ENCODE results near the gene INPP4A.

Gene INPP4A

GRCh38 chr2:98465456-98466226 is 21.0 kb downstream of the INPP4A start:
- H3K4me3 ChIP-seq (replicated peaks; ENCODE audit: low read depth, low read length), result no peak overlapping the region
- peak; percentile 55 for DNase-seq (ENCODE audit: extremely low read depth, low read depth)
- no peak for TF ChIP-seq CTCF (IDR thresholded peaks at IDR 0.05; ENCODE audit: low read depth, low read length, missing control alignments)

- no peak for TF ChIP-seq CTCF (IDR thresholded peaks at IDR 0.05; ENCODE audit: low read depth, low read length, missing control alignments)
- H3K4me3 ChIP-seq (replicated peaks; ENCODE audit: low read depth, low read length), result no peak overlapping the region
- no peak for DNase-seq (ENCODE audit: extremely low read depth, low read depth)
Measured at GRCh38 chr2:98467082-98467536, 22.5 kb downstream of the INPP4A start.

GRCh38 chr2:98467652-98468051 is 23.0 kb downstream of the INPP4A start:
- no peak for DNase-seq (ENCODE audit: extremely low read depth, low read depth)
- no peak overlapping the region for H3K4me3 ChIP-seq (replicated peaks; ENCODE audit: low read depth, low read length)
- no peak for TF ChIP-seq CTCF (IDR thresholded peaks at IDR 0.05; ENCODE audit: low read depth, low read length, missing control alignments)

- DNase-seq (ENCODE audit: extremely low read depth, low read depth), result no peak
- TF ChIP-seq CTCF (IDR thresholded peaks at IDR 0.05; ENCODE audit: low read depth, low read length, missing control alignments), result no peak
- no peak overlapping the region for H3K4me3 ChIP-seq (replicated peaks; ENCODE audit: low read depth, low read length)
Measured at GRCh38 chr2:98468621-98469236, 24.1 kb downstream of the INPP4A start.

- no peak for DNase-seq (ENCODE audit: extremely low read depth, low read depth)
- H3K4me3 ChIP-seq (replicated peaks; ENCODE audit: low read depth, low read length), result no peak overlapping the region
- no peak for TF ChIP-seq CTCF (IDR thresholded peaks at IDR 0.05; ENCODE audit: low read depth, low read length, missing control alignments)
Measured at GRCh38 chr2:98469862-98470544, 25.3 kb downstream of the INPP4A start.

- no peak overlapping the region for H3K4me3 ChIP-seq (replicated peaks; ENCODE audit: low read depth, low read length)
- DNase-seq (ENCODE audit: extremely low read depth, low read depth), result no peak
- TF ChIP-seq CTCF (IDR thresholded peaks at IDR 0.05; ENCODE audit: low read depth, low read length, missing control alignments), result no peak
Measured at GRCh38 chr2:98470851-98471255, 26.2 kb downstream of the INPP4A start.

All from HFF-Myc (cell line).